ENCODE measurements around the gene LRSAM1.

The LRSAM1 gene

DNA sequence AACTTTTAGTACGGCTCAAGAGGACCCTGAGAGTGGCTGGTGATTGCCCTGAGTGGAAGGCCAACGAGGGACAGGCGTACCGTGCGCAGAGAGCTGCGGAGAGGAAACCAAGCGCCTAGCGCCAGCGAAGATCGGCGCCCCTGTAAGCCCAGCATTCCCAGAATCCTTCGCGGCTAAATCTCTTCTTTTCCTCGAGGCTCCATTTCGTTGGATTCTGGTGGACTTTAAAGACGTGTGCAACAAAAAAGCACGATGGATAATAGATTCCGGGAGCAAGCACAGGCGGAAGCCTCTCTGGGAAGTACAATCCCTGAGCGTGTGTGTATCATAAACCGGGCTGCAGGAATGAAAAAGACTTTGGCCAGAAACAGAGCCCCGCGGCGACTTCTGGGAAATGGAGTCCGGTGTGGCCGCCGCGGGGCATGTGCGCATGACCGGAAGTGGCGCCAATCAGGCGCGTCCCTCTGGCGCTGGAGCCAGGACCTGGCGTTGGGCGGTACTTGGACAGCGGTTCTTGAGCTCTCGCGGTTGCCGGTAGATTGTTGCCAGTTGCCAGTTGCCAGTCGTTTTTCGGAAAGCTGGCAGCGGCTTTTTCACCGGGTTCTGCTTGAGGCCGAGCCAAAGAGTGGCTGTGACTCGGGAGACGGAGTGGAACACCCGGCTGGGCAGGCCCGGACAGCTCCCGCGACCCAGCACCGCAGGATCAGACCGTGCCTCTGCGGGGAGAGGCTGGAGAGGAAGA is 27.2 kb upstream of the LRSAM1 start, which contains the start of gene ZNF79:
Gene ZNF79, plus strand, starts transcription at position 449 of the 742 bp plus-strand sequence. CDS start 406 bp downstream, outside the sequence.
- DNase-seq (ENCODE audit: low spot score), result peak; percentile 95
- TF ChIP-seq CTCF (IDR thresholded peaks at IDR 0.05; ENCODE audit: extremely low read depth, insufficient read depth, missing control alignments), result no peak
- in situ Hi-C loops (cut with MboI; ENCODE audit: low pct_unique_long_range_greater_than_20kb, low sequenced_read_pairs, unreplicated experiment), result loop anchor here (10.0 kb wide), 1 partner anchor 209 kb away; no protein-coding TSS in a partner anchor

DNA sequence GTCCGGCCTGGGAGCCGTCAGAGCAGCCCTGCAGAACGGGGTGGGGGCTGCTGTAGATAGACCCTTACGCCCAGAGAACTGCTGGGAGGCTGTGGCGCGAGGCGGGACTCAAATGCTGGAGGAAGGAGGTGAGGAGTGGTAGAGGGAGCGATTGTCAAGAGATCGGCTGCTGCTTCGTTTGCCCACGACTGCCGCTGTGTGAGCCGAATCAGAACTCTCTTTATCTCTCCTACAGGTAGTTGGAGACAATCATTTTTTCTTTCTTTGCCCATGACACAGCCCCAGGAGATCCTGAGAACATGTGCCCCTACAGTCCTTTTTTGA is 26.7 kb upstream of the LRSAM1 start:
- in situ Hi-C loops (cut with MboI; ENCODE audit: low pct_unique_long_range_greater_than_20kb, low sequenced_read_pairs, unreplicated experiment), result loop anchor here (10.0 kb wide), 1 partner anchor 210 kb away; no protein-coding TSS in a partner anchor

DNA sequence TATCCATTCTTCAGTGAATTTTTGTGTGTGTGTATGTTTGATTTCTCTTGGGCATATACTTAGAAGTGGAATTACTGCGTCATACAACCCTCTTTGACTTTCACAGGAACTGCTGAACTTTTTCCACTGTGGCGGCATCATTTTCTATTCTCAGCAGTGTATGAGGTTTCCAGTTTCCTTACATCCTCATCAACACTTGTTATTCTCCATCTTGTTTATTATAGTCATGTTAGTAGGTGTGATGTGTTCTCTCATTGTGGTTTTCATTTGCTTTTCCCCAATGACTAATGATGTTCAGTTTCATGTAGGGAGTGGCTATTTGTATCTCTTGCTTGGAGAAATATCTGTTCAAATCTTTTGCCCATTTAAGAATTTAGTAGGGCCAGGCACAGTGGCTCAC is 24.6 kb upstream of the LRSAM1 start:
- in situ Hi-C loops (cut with MboI; ENCODE audit: low pct_unique_long_range_greater_than_20kb, low sequenced_read_pairs, unreplicated experiment), result loop anchor here (10.0 kb wide), 1 partner anchor 212 kb away; no protein-coding TSS in a partner anchor
- no peak for DNase-seq (ENCODE audit: low spot score)
- no peak for TF ChIP-seq CTCF (IDR thresholded peaks at IDR 0.05; ENCODE audit: extremely low read depth, insufficient read depth, missing control alignments)

More for the DNA sequence above, 26.7 kb upstream of the LRSAM1 start:
- no peak for TF ChIP-seq CTCF (IDR thresholded peaks at IDR 0.05; ENCODE audit: extremely low read depth, insufficient read depth, missing control alignments)
- DNase-seq (ENCODE audit: low spot score), result peak; percentile 46

- in situ Hi-C loops (cut with MboI; ENCODE audit: low pct_unique_long_range_greater_than_20kb, low sequenced_read_pairs, unreplicated experiment), result loop anchor here (10.0 kb wide), 1 partner anchor 214 kb away; no protein-coding TSS in a partner anchor
- TF ChIP-seq CTCF (IDR thresholded peaks at IDR 0.05; ENCODE audit: extremely low read depth, insufficient read depth, missing control alignments), result no peak
Observed at GRCh38 chr9:127428348-127428747, 23.0 kb upstream of the LRSAM1 start.

GRCh38 chr9:127430415-127430814 is 20.9 kb upstream of the LRSAM1 start:
- no peak for DNase-seq (ENCODE audit: low spot score)
- in situ Hi-C loops (cut with MboI; ENCODE audit: low pct_unique_long_range_greater_than_20kb, low sequenced_read_pairs, unreplicated experiment), result no loop called here
- no peak for TF ChIP-seq CTCF (IDR thresholded peaks at IDR 0.05; ENCODE audit: extremely low read depth, insufficient read depth, missing control alignments)

More at GRCh38 chr9:127428348-127428747, 23.0 kb upstream of the LRSAM1 start:
- no peak for DNase-seq (ENCODE audit: low spot score)

- in situ Hi-C loops (cut with MboI; ENCODE audit: low pct_unique_long_range_greater_than_20kb, low sequenced_read_pairs, unreplicated experiment), result no loop called here
- DNase-seq (ENCODE audit: low spot score), result no peak
- no peak for TF ChIP-seq CTCF (IDR thresholded peaks at IDR 0.05; ENCODE audit: extremely low read depth, insufficient read depth, missing control alignments)
Observed at GRCh38 chr9:127437497-127438264, 13.6 kb upstream of the LRSAM1 start.

All from GM13977 (cell line).